CD14-positive monocyte (primary cell): ENCODE data around the gene KCNMA1. TPM values are rescaled to one million over a fixed set of nuclear protein-coding genes. Genes with fewer than 3 reads are reported as not detected.

ENCODE experiments used
- DNase-seq, 3 donors: peaks; one replicate each; pipeline ENCODE4 v3.0.0-alpha.2; 2011 to 2022
- H2AFZ ChIP-seq: 2 replicates; pipeline ENCODE4 v1.6.0; 2012; ENCODE audit warnings: mild to moderate bottlenecking, low read depth, low read length, inconsistent platforms; ENCODE audit not compliant: insufficient read depth, poor library complexity, severe bottlenecking
- H3K27ac ChIP-seq, 2 donors: 1 replicate in 1 of 2; 2 replicates in 1 of 2; pipeline ENCODE4 v1.5.1; 2012 to 2013; ENCODE audit warnings: low read length in 2 of 2, control low read depth in 1 of 2, inconsistent platforms in 1 of 2, low read depth in 1 of 2, mild to moderate bottlenecking in 1 of 2
- H3K27me3 ChIP-seq, 2 donors: one replicate each; pipeline versions ENCODE4 v1.6.0 to v1.6.1; 2011 to 2013; ENCODE audit warnings: low read length in 2 of 2; ENCODE audit not compliant: control insufficient read depth in 2 of 2, insufficient read depth in 2 of 2
- H3K36me3 ChIP-seq, 2 donors: replicated peaks in 1 of 2; 1 replicate in 1 of 2; 2 replicates in 1 of 2; pipeline versions ENCODE4 v1.5.1 to v1.6.1; 2012 to 2013; ENCODE audit warnings: low read length in 2 of 2, control low read depth in 1 of 2, inconsistent platforms in 1 of 2, mild to moderate bottlenecking in 1 of 2; ENCODE audit not compliant: insufficient read depth in 2 of 2, control insufficient read depth in 1 of 2
- H3K4me1 ChIP-seq, 2 donors: 1 replicate in 1 of 2; 2 replicates in 1 of 2; pipeline versions ENCODE4 v1.5.1 to v1.6.1; 2012 to 2013; ENCODE audit warnings: low read length in 2 of 2, control low read depth in 1 of 2, inconsistent platforms in 1 of 2, mild to moderate bottlenecking in 1 of 2, moderate library complexity in 1 of 2; ENCODE audit not compliant: insufficient read depth in 2 of 2, control insufficient read depth in 1 of 2
- H3K4me2 ChIP-seq: replicated peaks from 2 replicates; pipeline ENCODE3; 2012; ENCODE audit warnings: low read length, moderate library complexity, mild to moderate bottlenecking; ENCODE audit not compliant: poor library complexity, severe bottlenecking; ENCODE audit errors: extremely low read depth
- H3K4me3 ChIP-seq, 3 experiments: fragments of 200-600 bp in 1 of 3; sonication (generic) in 1 of 3; replicated peaks in 1 of 3; 1 replicate in 2 of 3; 2 replicates in 1 of 3; pipeline ENCODE4 v1.5.1; 2011 to 2013; ENCODE audit warnings: low read length in 3 of 3, mild to moderate bottlenecking in 3 of 3, control low read depth in 2 of 3, low read depth in 2 of 3, inconsistent platforms in 1 of 3, moderate library complexity in 1 of 3
- H3K79me2 ChIP-seq: 2 replicates; pipeline ENCODE4 v1.6.0; 2012; ENCODE audit warnings: mild to moderate bottlenecking, control low read depth, inconsistent platforms, low read length, moderate library complexity; ENCODE audit not compliant: insufficient read depth
- H3K9ac ChIP-seq: 2 replicates; pipeline ENCODE4 v1.6.0; 2017; ENCODE audit warnings: low read length, mild to moderate bottlenecking; ENCODE audit not compliant: insufficient read depth, poor library complexity, severe bottlenecking
- H3K9me3 ChIP-seq, 2 donors: replicated peaks in 1 of 2; 1 replicate in 1 of 2; 2 replicates in 1 of 2; pipeline versions ENCODE4 v1.5.1 to v1.6.1; 2012 to 2013; ENCODE audit warnings: low read length in 2 of 2, control low read depth in 1 of 2; ENCODE audit not compliant: control insufficient read depth in 1 of 2, insufficient read depth in 1 of 2
- H4K20me1 ChIP-seq: 2 replicates; pipeline ENCODE4 v1.6.0; 2012; ENCODE audit warnings: mild to moderate bottlenecking, low read length, control low read depth, moderate library complexity; ENCODE audit not compliant: insufficient read depth
- H3K27ac Mint-ChIP-seq, 7 donors: one replicate each; pipeline ENCODE4 v1.8.0; 2020; ENCODE audit warnings: mild to moderate bottlenecking in 7 of 7, mixed read lengths in 7 of 7, moderate library complexity in 6 of 7, inconsistent platforms in 2 of 7
- H3K27me3 Mint-ChIP-seq, 3 donors: one replicate each; pipeline ENCODE4 v1.8.0; 2021 to 2022; ENCODE audit warnings: low read depth in 3 of 3, mild to moderate bottlenecking in 3 of 3, mixed read lengths in 3 of 3, moderate library complexity in 3 of 3, inconsistent platforms in 1 of 3
- H3K36me3 Mint-ChIP-seq, 2 donors: one replicate each; pipeline ENCODE4 v1.8.0; 2020; ENCODE audit warnings: mixed read lengths in 2 of 2, inconsistent platforms in 1 of 2, mild to moderate bottlenecking in 1 of 2
- H3K4me1 Mint-ChIP-seq: one replicate; pipeline ENCODE4 v1.8.0; 2020; ENCODE audit warnings: mild to moderate bottlenecking, mixed read lengths
- H3K4me3 Mint-ChIP-seq, 2 donors: one replicate each; pipeline ENCODE4 v1.8.0; 2020; ENCODE audit warnings: mild to moderate bottlenecking in 2 of 2, mixed read lengths in 2 of 2, moderate library complexity in 1 of 2
- H3K9me3 Mint-ChIP-seq, 7 donors: one replicate each; pipeline ENCODE4 v1.8.0; 2020 to 2022; ENCODE audit warnings: mixed read lengths in 7 of 7, mild to moderate bottlenecking in 6 of 7, moderate library complexity in 6 of 7, inconsistent platforms in 2 of 7
- WGBS: methylation state at CpG from one replicate; pipeline ENCODE4 v1.1.5; 2013; ENCODE audit warnings: missing lambda C conversion rate; ENCODE audit not compliant: insufficient coverage; 5-methylcytosine and 5-hydroxymethylcytosine counted together
- intact Hi-C, 2 donors: fragments of 100-400 bp; cut with micrococcal nuclease; formaldehyde crosslinking; loops; one replicate each; pipeline versions ENCODE4 v1.15.0 to v1.15.1; 2023
- polyA plus RNA-seq, 3 donors: library from polyadenylated mRNA; depleted of rRNA in 1 of 3; unstranded in 2 of 3; stranded (reverse) in 1 of 3; fragments of 300-500 nt in 2 of 3; fragments of >200 nt in 1 of 3; fragmentation: Illumina TruSeq in 2 of 3; gene quantifications; 1 replicate in 2 of 3; 2 replicates in 1 of 3; pipeline ENCODE4 v1.2.3, GENCODE V29; 2012 to 2021
- TF ChIP-seq, protein P1 (sequence below): fragments of 200-600 bp; IDR thresholded peaks from one replicate; pipeline ENCODE4 v1.8.0; 2022; ENCODE audit warnings: antibody characterized with exemption, mild to moderate bottlenecking

The KCNMA1 gene
- polyA plus RNA-seq, 3 donors, result 0.11 to 1.0 TPM; not detected in 1

DNA sequence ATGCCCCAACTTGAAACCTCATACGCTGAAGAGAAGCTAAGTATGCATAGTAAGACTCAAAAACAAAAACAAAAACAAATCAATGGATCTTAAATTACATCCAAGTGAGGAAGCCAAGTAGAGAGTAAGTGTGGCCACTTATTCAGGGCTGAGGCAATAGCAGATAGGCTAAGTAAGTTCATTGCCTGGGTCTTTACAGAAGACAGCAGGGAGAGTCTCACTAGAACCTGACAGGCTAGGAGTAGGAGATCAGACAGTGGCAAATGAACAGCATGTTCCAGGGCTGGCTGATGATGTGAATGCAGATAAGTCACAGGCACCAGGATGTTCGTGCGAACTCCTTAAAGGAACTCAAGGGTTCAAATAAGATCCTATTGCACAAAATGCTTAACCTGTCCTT lies 568.6 kb downstream of the KCNMA1 start:
- Histone ChIP-seq H3K36me3 (no peaks in the 10 kb centered on the region), H3K4me3 (no peak overlapping the region), H3K4me2 (no peak overlapping the region), H3K9ac (no peak overlapping the region), H3K9me3 (no peaks in the 10 kb centered on the region), H3K27ac (no peak overlapping the region), H4K20me1 (no peaks in the 10 kb centered on the region), H2AFZ (no peak overlapping the region), H3K79me2 (no peaks in the 10 kb centered on the region), H3K27me3 (peaks cover 0 to 3% of the 10 kb centered on the region in 2 donors), H3K4me1 (no peaks in the 10 kb centered on the region)
- Mint-ChIP-seq H3K4me1 (no peaks in the 10 kb centered on the region), H3K27ac (no peak overlapping the region), H3K27me3 (peaks cover 0 to 4% (median 4%) of the 10 kb centered on the region in 3 donors), H3K4me3 (no peak overlapping the region), H3K36me3 (no peaks in the 10 kb centered on the region), H3K9me3 (peaks cover 0 to 2% (median 2%) of the 10 kb centered on the region in 7 donors)
- TF ChIP-seq, protein P1, sequence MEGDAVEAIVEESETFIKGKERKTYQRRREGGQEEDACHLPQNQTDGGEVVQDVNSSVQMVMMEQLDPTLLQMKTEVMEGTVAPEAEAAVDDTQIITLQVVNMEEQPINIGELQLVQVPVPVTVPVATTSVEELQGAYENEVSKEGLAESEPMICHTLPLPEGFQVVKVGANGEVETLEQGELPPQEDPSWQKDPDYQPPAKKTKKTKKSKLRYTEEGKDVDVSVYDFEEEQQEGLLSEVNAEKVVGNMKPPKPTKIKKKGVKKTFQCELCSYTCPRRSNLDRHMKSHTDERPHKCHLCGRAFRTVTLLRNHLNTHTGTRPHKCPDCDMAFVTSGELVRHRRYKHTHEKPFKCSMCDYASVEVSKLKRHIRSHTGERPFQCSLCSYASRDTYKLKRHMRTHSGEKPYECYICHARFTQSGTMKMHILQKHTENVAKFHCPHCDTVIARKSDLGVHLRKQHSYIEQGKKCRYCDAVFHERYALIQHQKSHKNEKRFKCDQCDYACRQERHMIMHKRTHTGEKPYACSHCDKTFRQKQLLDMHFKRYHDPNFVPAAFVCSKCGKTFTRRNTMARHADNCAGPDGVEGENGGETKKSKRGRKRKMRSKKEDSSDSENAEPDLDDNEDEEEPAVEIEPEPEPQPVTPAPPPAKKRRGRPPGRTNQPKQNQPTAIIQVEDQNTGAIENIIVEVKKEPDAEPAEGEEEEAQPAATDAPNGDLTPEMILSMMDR, result no peak
- no peak for DNase-seq
- WGBS, result 100% methylated on average over 1 of the region's 3 CpGs
- intact Hi-C loops, result no loop called here

DNA sequence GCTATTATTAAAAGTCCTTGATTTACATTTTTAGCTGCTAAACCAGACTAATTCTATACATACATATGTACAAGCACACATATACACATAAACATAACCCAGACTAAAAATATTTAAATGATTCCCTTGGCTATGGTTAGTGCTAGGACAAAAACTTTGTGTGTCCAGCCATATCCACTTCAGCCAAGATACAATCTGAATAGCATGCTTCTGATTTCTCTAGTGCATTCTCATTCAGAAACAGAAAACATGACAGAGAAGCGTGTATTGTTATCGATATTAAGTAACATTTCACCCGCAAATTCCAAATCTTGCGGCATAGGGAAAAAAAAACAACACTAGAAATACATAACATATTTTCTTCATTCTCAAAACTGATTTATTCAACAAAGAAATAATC lies 569.3 kb downstream of the KCNMA1 start:
- no CpG with 5 or more reads among the region's 4 CpGs for WGBS
- no peaks in the 10 kb centered on the region for H4K20me1 ChIP-seq

More for the DNA sequence above, 569.3 kb downstream of the KCNMA1 start:
- Mint-ChIP-seq H3K4me3 (no peak overlapping the region), H3K4me1 (no peaks in the 10 kb centered on the region), H3K36me3 (no peaks in the 10 kb centered on the region), H3K27me3 (peaks cover 0 to 4% (median 3%) of the 10 kb centered on the region in 3 donors), H3K27ac (no peak overlapping the region), H3K9me3 (peaks cover 0 to 2% (median 2%) of the 10 kb centered on the region in 7 donors)
- Histone ChIP-seq H3K36me3 (no peaks in the 10 kb centered on the region), H3K4me1 (no peaks in the 10 kb centered on the region), H2AFZ (no peak overlapping the region), H3K9me3 (no peaks in the 10 kb centered on the region), H3K9ac (no peak overlapping the region), H3K27ac (no peak overlapping the region), H3K4me2 (no peak overlapping the region), H3K27me3 (peaks cover 0 to 3% of the 10 kb centered on the region in 2 donors), H3K79me2 (no peaks in the 10 kb centered on the region), H3K4me3 (no peak overlapping the region)
- DNase-seq, result no peak
- TF ChIP-seq, protein P1, result no peak
- intact Hi-C loops, result no loop called here
